Measurements from ENCODE around the gene LMF1. TPM values are rescaled to one million over a fixed set of nuclear protein-coding genes. Genes with fewer than 3 reads are reported as not detected.
"Not testable (repeated sequence)": the region's sequence is repeated elsewhere in the genome, so short reads cannot be mapped to it uniquely, and the experiment has no call there.

Gene LMF1
- total and polyA plus RNA-seq, 2 donors from 2014 or later = 15.4 to 28.6 TPM

DNA sequence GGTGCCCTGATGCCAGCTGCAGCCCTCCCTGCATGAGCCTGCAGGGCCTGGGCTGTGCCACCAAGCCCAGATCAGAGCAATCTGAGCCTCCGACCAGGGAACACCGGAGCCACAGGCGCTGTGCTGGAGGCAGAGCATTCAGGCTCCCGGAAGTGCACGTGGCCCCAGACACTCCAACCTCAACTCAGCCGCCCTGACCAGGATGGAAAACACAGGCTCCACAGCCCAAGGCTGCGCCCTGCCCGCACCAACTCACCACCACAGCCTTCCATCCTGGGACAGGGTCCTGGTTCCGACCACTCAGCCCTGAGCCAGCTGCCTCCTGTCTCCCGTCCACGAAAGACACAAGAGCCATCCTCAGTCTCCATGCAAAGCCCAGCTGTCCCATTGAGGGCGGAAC lies 18.5 kb downstream of the LMF1 start:
- H3K4me1 ChIP-seq (ENCODE audit: control insufficient read depth in 2 of 3, insufficient read depth in 2 of 3, low read depth in 1 of 3, low read length in 3 of 3) = no peaks in the 10 kb centered on the region
- TF ChIP-seq, protein P1, sequence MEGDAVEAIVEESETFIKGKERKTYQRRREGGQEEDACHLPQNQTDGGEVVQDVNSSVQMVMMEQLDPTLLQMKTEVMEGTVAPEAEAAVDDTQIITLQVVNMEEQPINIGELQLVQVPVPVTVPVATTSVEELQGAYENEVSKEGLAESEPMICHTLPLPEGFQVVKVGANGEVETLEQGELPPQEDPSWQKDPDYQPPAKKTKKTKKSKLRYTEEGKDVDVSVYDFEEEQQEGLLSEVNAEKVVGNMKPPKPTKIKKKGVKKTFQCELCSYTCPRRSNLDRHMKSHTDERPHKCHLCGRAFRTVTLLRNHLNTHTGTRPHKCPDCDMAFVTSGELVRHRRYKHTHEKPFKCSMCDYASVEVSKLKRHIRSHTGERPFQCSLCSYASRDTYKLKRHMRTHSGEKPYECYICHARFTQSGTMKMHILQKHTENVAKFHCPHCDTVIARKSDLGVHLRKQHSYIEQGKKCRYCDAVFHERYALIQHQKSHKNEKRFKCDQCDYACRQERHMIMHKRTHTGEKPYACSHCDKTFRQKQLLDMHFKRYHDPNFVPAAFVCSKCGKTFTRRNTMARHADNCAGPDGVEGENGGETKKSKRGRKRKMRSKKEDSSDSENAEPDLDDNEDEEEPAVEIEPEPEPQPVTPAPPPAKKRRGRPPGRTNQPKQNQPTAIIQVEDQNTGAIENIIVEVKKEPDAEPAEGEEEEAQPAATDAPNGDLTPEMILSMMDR (IDR thresholded peaks at IDR 0.05; ENCODE audit: borderline replicate concordance, extremely low read depth, insufficient read depth) = no peak
- no peaks in the 10 kb centered on the region for H3K9me3 ChIP-seq (ENCODE audit: control insufficient read depth in 2 of 3, insufficient read depth in 1 of 3, low read length in 3 of 3)
- H3K27ac ChIP-seq (ENCODE audit: low read depth in 2 of 2, low read length in 2 of 2) = no peak overlapping the region
- FAIRE-seq (no peak), DNase-seq (no peak)
- H3K27me3 ChIP-seq (ENCODE audit: control insufficient read depth, insufficient read depth, low read length) = no peaks in the 10 kb centered on the region
- intact Hi-C loops (cut with DNase I) = no loop called here
- H3K9ac ChIP-seq (ENCODE audit: low read length in 3 of 3) = no peak overlapping the region
- peaks cover 2 to 12% (median 9%) of the 10 kb centered on the region in 3 donors for H3K36me3 ChIP-seq (ENCODE audit: control insufficient read depth in 2 of 3, insufficient read depth in 3 of 3, low read length in 3 of 3)
- no peak overlapping the region for H3K4me3 ChIP-seq (ENCODE audit: low read length in 3 of 3)

DNA sequence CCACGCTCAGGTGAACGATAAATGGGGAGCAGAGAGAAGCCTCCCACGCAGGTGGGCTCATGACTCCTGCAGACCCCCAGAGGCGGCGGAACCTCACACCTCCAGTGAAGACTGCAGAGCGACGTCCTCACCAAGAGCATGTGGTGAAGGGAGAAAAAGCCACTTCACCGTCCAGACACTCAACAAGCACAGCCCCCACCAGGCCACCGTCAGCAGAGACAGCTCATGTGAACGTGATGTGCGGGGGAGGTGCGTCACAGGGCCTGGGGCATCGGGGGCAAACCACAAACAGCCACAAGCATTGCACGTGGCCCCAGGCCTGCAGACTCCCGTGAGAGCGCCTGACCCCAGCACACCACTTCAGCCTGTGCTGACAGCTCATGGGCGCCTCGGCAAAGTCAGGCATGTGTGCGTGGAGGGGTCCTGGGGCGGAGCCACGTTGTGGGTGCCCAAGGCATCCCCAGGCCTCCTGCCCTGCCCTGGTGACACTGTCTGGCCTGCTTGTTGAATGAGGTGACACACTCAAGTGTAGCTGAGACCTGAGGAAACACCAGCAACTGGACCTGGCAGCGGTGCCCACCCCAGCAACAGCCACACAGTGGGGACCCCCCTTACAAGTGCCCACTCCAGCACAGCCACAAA lies 19.0 kb downstream of the LMF1 start:
- intact Hi-C loops (cut with DNase I) = no loop called here
- Histone ChIP-seq H3K9me3 (ENCODE audit: control insufficient read depth in 2 of 3, insufficient read depth in 1 of 3, low read length in 3 of 3) (no peaks in the 10 kb centered on the region), H3K27me3 (ENCODE audit: control insufficient read depth, insufficient read depth, low read length) (no peaks in the 10 kb centered on the region), H3K9ac (ENCODE audit: low read length in 3 of 3) (no peak overlapping the region), H3K36me3 (ENCODE audit: control insufficient read depth in 2 of 3, insufficient read depth in 3 of 3, low read length in 3 of 3) (peaks cover 2 to 12% (median 12%) of the 10 kb centered on the region in 3 donors), H3K27ac (ENCODE audit: low read depth in 2 of 2, low read length in 2 of 2) (no peak overlapping the region), H3K4me3 (ENCODE audit: low read length in 3 of 3) (no peak overlapping the region), H3K4me1 (ENCODE audit: control insufficient read depth in 2 of 3, insufficient read depth in 2 of 3, low read depth in 1 of 3, low read length in 3 of 3) (no peaks in the 10 kb centered on the region)
- TF ChIP-seq, protein P1 (IDR thresholded peaks at IDR 0.05; ENCODE audit: borderline replicate concordance, extremely low read depth, insufficient read depth) = no peak
- FAIRE-seq (no peak), DNase-seq (peak in 1 of 5 donors; percentile 56)

DNA sequence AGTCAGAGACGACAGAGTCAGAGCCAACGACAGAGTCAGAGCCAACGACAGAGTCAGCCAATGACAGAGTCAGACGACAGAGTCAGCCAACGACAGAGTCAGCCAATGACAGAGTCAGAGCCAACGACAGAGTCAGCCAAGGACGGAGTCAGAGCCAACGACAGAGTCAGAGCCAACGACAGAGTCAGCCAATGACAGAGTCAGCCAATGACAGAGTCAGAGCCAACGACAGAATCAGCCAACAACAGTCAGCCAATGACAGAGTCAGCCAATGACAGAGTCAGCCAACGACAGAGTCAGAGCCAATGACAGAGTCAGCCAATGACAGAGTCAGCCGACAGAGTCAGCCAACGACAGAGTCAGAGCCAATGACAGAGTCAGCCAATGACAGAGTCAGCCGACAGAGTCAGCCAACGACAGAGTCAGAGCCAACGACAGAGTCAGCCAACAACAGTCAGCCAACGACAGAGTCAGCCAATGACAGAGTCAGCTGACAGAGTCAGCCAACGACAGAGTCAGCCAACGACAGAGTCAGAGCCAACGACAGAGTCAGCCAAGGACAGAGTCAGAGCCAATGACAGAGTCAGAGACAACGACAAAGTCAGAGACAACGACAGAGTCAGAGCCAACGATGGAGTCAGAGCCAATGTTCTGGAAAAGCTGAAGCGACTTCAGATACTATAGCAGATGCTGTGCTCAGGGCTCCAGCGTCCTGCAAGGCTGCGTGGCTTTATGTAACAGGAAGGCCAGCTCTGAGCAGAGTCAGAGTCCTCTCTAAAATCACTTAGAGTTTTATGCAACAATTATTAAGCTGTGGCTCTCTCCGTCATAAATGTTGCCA lies 19.8 kb downstream of the LMF1 start:
- FAIRE-seq; H3K27ac ChIP-seq (ENCODE audit: low read depth in 2 of 2, low read length in 2 of 2); H3K4me1 ChIP-seq (ENCODE audit: control insufficient read depth in 2 of 3, insufficient read depth in 2 of 3, low read depth in 1 of 3, low read length in 3 of 3); H3K9ac ChIP-seq (ENCODE audit: low read length in 3 of 3); H3K9me3 ChIP-seq (ENCODE audit: control insufficient read depth in 2 of 3, insufficient read depth in 1 of 3, low read length in 3 of 3); intact Hi-C loops (cut with DNase I); H3K4me3 ChIP-seq (ENCODE audit: low read length in 3 of 3); H3K27me3 ChIP-seq (ENCODE audit: control insufficient read depth, insufficient read depth, low read length): not testable (repeated sequence)
- peaks cover 2 to 16% (median 12%) of the 10 kb centered on the region in 3 donors for H3K36me3 ChIP-seq (ENCODE audit: control insufficient read depth in 2 of 3, insufficient read depth in 3 of 3, low read length in 3 of 3)
- DNase-seq = peak in 1 of 5 donors; percentile 10

DNA sequence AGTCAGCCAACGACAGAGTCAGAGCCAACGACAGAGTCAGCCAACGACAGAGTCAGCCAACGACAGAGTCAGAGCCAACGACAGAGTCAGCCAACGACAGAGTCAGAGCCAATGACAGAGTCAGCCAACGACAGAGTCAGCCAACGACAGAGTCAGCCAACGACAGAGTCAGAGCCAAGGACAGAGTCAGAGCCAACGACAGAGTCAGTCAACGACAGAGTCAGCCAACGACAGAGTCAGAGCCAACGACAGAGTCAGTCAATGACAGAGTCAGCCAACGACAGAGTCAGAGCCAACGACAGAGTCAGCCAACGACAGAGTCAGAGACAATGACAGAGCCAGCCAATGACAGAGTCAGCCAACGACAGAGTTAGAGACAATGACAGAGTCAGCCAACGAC lies 22.0 kb downstream of the LMF1 start:
- H3K27ac ChIP-seq (ENCODE audit: low read depth in 2 of 2, low read length in 2 of 2); H3K9me3 ChIP-seq (ENCODE audit: control insufficient read depth in 2 of 3, insufficient read depth in 1 of 3, low read length in 3 of 3); DNase-seq; intact Hi-C loops (cut with DNase I); FAIRE-seq; H3K4me1 ChIP-seq (ENCODE audit: control insufficient read depth in 2 of 3, insufficient read depth in 2 of 3, low read depth in 1 of 3, low read length in 3 of 3); H3K27me3 ChIP-seq (ENCODE audit: control insufficient read depth, insufficient read depth, low read length); H3K4me3 ChIP-seq (ENCODE audit: low read length in 3 of 3); H3K9ac ChIP-seq (ENCODE audit: low read length in 3 of 3): not testable (repeated sequence)
- H3K36me3 ChIP-seq (ENCODE audit: control insufficient read depth in 2 of 3, insufficient read depth in 3 of 3, low read length in 3 of 3) = peaks cover 0 to 10% (median 4%) of the 10 kb centered on the region in 3 donors

DNA sequence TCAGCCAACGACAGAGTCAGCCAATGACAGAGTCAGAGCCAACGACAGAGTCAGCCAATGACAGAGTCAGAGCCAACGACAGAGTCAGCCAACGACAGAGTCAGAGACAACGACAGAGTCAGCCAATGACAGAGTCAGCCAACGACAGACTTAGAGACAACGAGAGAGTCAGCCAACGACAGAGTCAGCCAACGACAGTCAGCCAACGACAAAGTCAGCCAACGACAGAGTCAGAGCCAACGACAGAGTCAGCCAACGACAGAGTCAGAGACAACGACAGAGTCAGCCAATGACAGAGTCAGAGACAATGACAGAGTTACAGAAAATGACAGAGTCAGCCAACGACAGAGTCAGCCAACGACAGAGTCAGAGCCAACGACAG lies 22.9 kb downstream of the LMF1 start:
- H3K4me1 ChIP-seq (ENCODE audit: control insufficient read depth in 2 of 3, insufficient read depth in 2 of 3, low read depth in 1 of 3, low read length in 3 of 3); FAIRE-seq; H3K27ac ChIP-seq (ENCODE audit: low read depth in 2 of 2, low read length in 2 of 2); H3K9me3 ChIP-seq (ENCODE audit: control insufficient read depth in 2 of 3, insufficient read depth in 1 of 3, low read length in 3 of 3); H3K27me3 ChIP-seq (ENCODE audit: control insufficient read depth, insufficient read depth, low read length); intact Hi-C loops (cut with DNase I); H3K4me3 ChIP-seq (ENCODE audit: low read length in 3 of 3); H3K9ac ChIP-seq (ENCODE audit: low read length in 3 of 3): not testable (repeated sequence)
- H3K36me3 ChIP-seq (ENCODE audit: control insufficient read depth in 2 of 3, insufficient read depth in 3 of 3, low read length in 3 of 3) = peaks cover 0 to 10% (median 3%) of the 10 kb centered on the region in 3 donors
- DNase-seq = peak in 1 of 5 donors; percentile 8

Data from kidney (tissue), 14 donors.